Peyer's patch (tissue), 4 donors: ENCODE data around the gene FARP1. TPM values are rescaled to one million over a fixed set of nuclear protein-coding genes. Genes with fewer than 3 reads are reported as not detected.

Experiments
- DNase-seq, 3 donors: peaks; one replicate each; pipeline ENCODE4 v3.0.0-alpha.2; 2017 to 2019
- H3K27ac ChIP-seq, 4 donors: fragments of 200-600 bp; sonication (generic); one replicate each; pipeline ENCODE4 v1.5.1; 2016 to 2019
- H3K27me3 ChIP-seq, 2 donors: fragments of 200-600 bp; sonication (generic); one replicate each; pipeline ENCODE4 v1.5.1; 2019
- H3K36me3 ChIP-seq, 3 donors: fragments of 200-600 bp; sonication (generic); one replicate each; pipeline ENCODE4 v1.5.1; 2016 to 2019
- H3K4me1 ChIP-seq, 4 donors: fragments of 200-600 bp; sonication (generic); one replicate each; pipeline ENCODE4 v1.5.1; 2016 to 2019
- H3K4me3 ChIP-seq, 4 donors: fragments of 200-600 bp; sonication (generic); 1 replicate in 3 of 4; 2 replicates in 1 of 4; pipeline ENCODE4 v1.5.1; 2016 to 2019; ENCODE audit warnings: mild to moderate bottlenecking in 1 of 4
- H3K9me3 ChIP-seq, 4 donors: fragments of 200-600 bp; sonication (generic); one replicate each; pipeline ENCODE4 v1.5.1; 2016 to 2019; ENCODE audit warnings: mild to moderate bottlenecking in 1 of 4
- POLR2A ChIP-seq, 2 donors: fragments of 450-650 bp; IDR thresholded peaks; one replicate each; pipeline ENCODE4 v1.5.1; 2017; ENCODE audit warnings: antibody characterized with exemption in 2 of 2, mild to moderate bottlenecking in 2 of 2, moderate library complexity in 2 of 2
- total RNA-seq, 4 donors: library from RNA; depleted of rRNA; stranded (reverse); fragments of >200 nt; gene quantifications; one replicate each; pipeline ENCODE4 v1.1.0, GENCODE V29; 2016
- TF ChIP-seq, protein P1 (sequence below), 6 experiments: fragments of 450-650 bp in 4 of 6; fragments of 200-600 bp in 2 of 6; sonication (generic) in 1 of 6; IDR thresholded peaks; one replicate each; pipeline ENCODE4 v1.5.1; 2017 to 2019; ENCODE audit warnings: antibody characterized with exemption in 6 of 6, mild to moderate bottlenecking in 3 of 6, moderate library complexity in 1 of 6

Gene FARP1
- total RNA-seq, 4 donors from 2014 or later = 10.6 to 61.1 (median 14.9) TPM

GRCh38 chr13:98422046-98422445, 279.2 kb downstream of the FARP1 start:
- no peak for TF ChIP-seq POLR2A (IDR thresholded peaks at IDR 0.05)
- TF ChIP-seq, protein P1, sequence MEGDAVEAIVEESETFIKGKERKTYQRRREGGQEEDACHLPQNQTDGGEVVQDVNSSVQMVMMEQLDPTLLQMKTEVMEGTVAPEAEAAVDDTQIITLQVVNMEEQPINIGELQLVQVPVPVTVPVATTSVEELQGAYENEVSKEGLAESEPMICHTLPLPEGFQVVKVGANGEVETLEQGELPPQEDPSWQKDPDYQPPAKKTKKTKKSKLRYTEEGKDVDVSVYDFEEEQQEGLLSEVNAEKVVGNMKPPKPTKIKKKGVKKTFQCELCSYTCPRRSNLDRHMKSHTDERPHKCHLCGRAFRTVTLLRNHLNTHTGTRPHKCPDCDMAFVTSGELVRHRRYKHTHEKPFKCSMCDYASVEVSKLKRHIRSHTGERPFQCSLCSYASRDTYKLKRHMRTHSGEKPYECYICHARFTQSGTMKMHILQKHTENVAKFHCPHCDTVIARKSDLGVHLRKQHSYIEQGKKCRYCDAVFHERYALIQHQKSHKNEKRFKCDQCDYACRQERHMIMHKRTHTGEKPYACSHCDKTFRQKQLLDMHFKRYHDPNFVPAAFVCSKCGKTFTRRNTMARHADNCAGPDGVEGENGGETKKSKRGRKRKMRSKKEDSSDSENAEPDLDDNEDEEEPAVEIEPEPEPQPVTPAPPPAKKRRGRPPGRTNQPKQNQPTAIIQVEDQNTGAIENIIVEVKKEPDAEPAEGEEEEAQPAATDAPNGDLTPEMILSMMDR (IDR thresholded peaks at IDR 0.05) = no peak
- no peaks in the 10 kb centered on the region for H3K4me1 ChIP-seq
- H3K9me3 ChIP-seq = peaks cover 0 to 3% (median 0%) of the 10 kb centered on the region in 4 donors
- no peak overlapping the region for H3K4me3 ChIP-seq
- no peak for DNase-seq
- H3K36me3 ChIP-seq = no peaks in the 10 kb centered on the region
- H3K27ac ChIP-seq = no peak overlapping the region
- no peaks in the 10 kb centered on the region for H3K27me3 ChIP-seq

DNA sequence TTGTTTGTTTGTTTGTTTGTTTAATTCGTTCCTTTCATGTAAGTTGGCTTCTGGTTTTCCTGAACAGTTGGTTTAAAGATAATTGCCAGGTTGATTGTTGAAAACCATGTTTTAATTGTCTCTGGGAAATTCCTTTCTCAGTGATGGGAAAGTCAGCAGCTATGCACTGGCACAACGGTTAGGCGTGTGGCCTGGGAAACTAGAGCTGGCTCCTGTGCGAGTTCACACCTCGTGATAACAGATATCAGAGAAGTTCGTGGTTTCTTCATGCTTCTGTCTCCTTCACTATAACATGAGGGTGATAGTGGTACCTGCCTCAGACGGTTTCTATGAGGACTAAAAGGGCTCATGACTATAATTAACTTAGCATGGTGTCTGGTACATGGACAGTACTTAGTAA, 280.5 kb downstream of the FARP1 start:
- Histone ChIP-seq H3K4me3 (no peak overlapping the region), H3K27me3 (no peaks in the 10 kb centered on the region), H3K9me3 (no peaks in the 10 kb centered on the region)

GRCh38 chr13:98427331-98427995, 284.6 kb downstream of the FARP1 start:
- H3K9me3 ChIP-seq = no peaks in the 10 kb centered on the region
- TF ChIP-seq POLR2A (IDR thresholded peaks at IDR 0.05) = no peak
- TF ChIP-seq, protein P1 (IDR thresholded peaks at IDR 0.05) = no peak
- peaks cover 0 to 3% (median 0%) of the 10 kb centered on the region in 4 donors for H3K4me1 ChIP-seq
- no peaks in the 10 kb centered on the region for H3K27me3 ChIP-seq
- no peak overlapping the region for H3K4me3 ChIP-seq
- H3K36me3 ChIP-seq = no peaks in the 10 kb centered on the region
- DNase-seq = no peak
- H3K27ac ChIP-seq = no peak overlapping the region

More for the DNA sequence above, 280.5 kb downstream of the FARP1 start:
- Histone ChIP-seq H3K36me3 (no peaks in the 10 kb centered on the region), H3K4me1 (no peaks in the 10 kb centered on the region), H3K27ac (no peak overlapping the region)
- peak in 1 of 3 donors; percentile 2 for DNase-seq
- TF ChIP-seq, protein P1 (IDR thresholded peaks at IDR 0.05) = no peak
- no peak for TF ChIP-seq POLR2A (IDR thresholded peaks at IDR 0.05)

DNA sequence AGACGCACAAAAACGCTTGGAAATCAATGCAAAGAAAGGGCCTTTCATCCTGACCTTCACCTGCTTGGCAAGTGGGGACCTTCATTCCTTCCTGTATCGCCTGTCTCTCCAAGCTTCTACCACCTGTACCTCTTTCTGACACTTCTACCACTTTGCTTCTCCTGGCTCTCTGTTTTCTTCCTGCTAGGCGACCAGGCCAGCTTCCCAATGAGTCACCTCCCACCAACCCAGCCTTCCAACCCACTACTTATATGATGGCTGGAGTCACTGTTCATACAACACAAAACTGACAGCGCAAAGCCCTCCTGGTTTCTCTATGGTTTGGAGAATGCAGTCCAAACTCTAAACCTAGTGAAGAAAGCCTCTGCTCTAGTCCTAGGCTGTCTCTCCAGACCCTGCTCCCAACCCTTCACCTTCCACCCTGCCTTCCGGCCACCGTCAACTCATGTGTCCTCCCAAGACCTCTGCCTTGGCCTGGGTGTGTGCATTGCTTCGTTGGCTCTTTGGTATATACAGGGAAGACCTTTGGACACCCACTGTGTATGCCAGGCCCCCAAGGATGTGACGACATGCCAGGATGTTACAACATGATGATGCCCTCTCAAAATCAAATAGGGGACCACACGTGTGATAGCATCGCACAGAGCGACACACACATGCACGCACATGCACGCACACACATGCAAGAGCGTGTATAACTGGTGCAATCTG, 285.5 kb downstream of the FARP1 start:
- no peak overlapping the region for H3K4me3 ChIP-seq
- no peak for DNase-seq
- TF ChIP-seq POLR2A (IDR thresholded peaks at IDR 0.05) = no peak
- TF ChIP-seq, protein P1 (IDR thresholded peaks at IDR 0.05) = no peak
- H3K9me3 ChIP-seq = no peaks in the 10 kb centered on the region
- H3K4me1 ChIP-seq = peaks cover 0 to 3% (median 0%) of the 10 kb centered on the region in 4 donors
- no peaks in the 10 kb centered on the region for H3K36me3 ChIP-seq
- no peaks in the 10 kb centered on the region for H3K27me3 ChIP-seq
- no peak overlapping the region for H3K27ac ChIP-seq

GRCh38 chr13:98429081-98429480, 286.2 kb downstream of the FARP1 start:
- Histone ChIP-seq H3K4me1 (peaks cover 0 to 3% (median 0%) of the 10 kb centered on the region in 4 donors), H3K9me3 (no peaks in the 10 kb centered on the region), H3K27ac (no peak overlapping the region), H3K27me3 (no peaks in the 10 kb centered on the region), H3K4me3 (no peak overlapping the region), H3K36me3 (no peaks in the 10 kb centered on the region)
- DNase-seq = no peak
- no peak for TF ChIP-seq POLR2A (IDR thresholded peaks at IDR 0.05)
- TF ChIP-seq, protein P1 (IDR thresholded peaks at IDR 0.05) = no peak
